ENCODE measurements around the gene TCP1. TPM values are rescaled to one million over a fixed set of nuclear protein-coding genes. Genes with fewer than 3 reads are reported as not detected.

The TCP1 gene
- total and polyA plus RNA-seq, 2 of the 13 experiments (the other 11 are each of a cell fraction or from before 2014, with no cell fraction given) = 116 to 553 TPM

DNA sequence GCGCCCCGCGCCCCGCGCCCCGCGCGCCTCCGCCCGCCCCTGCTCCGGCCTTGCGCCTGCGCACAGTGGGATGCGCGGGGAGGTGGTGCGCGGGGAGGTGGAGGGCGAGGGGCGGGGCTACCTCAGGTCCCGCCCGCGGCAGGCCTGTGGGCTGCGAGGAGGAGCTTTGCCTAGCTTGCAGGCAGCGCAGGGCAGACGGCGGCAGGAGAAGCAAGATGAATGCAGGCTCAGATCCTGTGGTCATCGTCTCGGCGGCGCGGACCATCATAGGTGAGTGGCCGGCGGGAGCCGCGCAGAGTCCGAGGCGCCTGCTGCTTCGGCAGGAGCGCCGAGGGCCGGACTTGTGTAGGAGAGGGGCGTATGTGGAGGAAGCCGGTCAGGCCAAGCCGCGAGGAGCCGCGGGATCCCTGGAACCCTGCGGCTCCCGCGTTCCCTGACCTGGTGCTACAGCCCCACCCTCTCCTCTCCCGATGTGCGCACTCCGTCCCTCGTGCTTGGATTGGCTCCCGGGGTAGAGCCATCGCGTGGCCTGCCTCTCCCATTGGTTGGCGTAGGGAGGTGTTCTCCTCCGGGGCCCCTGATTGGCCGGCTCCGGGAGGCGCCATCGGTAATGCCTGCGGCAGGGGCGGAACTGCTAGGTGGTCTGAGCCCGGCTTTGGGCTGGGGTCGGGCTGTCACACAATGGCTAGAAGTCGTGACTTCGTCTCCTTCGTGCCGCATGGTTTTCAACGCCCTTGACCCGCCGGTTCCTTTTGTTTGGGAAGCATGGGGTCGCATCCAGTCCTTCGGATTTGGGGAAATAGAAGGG lies 27.3 kb downstream of the TCP1 start, which contains the start of gene ACAT2 (continued):
- TF ChIP-seq, protein P1, sequence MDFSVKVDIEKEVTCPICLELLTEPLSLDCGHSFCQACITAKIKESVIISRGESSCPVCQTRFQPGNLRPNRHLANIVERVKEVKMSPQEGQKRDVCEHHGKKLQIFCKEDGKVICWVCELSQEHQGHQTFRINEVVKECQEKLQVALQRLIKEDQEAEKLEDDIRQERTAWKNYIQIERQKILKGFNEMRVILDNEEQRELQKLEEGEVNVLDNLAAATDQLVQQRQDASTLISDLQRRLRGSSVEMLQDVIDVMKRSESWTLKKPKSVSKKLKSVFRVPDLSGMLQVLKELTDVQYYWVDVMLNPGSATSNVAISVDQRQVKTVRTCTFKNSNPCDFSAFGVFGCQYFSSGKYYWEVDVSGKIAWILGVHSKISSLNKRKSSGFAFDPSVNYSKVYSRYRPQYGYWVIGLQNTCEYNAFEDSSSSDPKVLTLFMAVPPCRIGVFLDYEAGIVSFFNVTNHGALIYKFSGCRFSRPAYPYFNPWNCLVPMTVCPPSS (IDR thresholded peaks at IDR 0.05) = no peak
- TF ChIP-seq TBX2 (CRISPR knock-in tag; IDR thresholded peaks at IDR 0.05; ENCODE audit: borderline replicate concordance) (peak; percentile 86), SIX4 (CRISPR knock-in tag; IDR thresholded peaks at IDR 0.05) (no peak), REXO4 (CRISPR knock-in tag; IDR thresholded peaks at IDR 0.05; ENCODE audit: borderline replicate concordance) (no peak), SSRP1 (CRISPR knock-in tag; IDR thresholded peaks at IDR 0.05) (peak; percentile 94), HNF4G (IDR thresholded peaks at IDR 0.05; ENCODE audit: borderline replicate concordance, low read depth, low read length) (peak; percentile 27; the same call in 1 of the 2 replicates), HNF4G (CRISPR knock-in tag; IDR thresholded peaks at IDR 0.05; ENCODE audit: borderline replicate concordance, low read depth) (peak; percentile 63; the same call in 1 of the 2 replicates), ZNF790 (CRISPR knock-in tag; IDR thresholded peaks at IDR 0.05; ENCODE audit: borderline replicate concordance) (peak; percentile 95; the same call in 1 of the 2 replicates), ZEB1 (IDR thresholded peaks at IDR 0.05; ENCODE audit: insufficient replicate concordance, low read depth) (peak; percentile 77), JUNB (CRISPR knock-in tag; IDR thresholded peaks at IDR 0.05; ENCODE audit: borderline replicate concordance) (no peak), MIER2 (CRISPR knock-in tag; IDR thresholded peaks at IDR 0.05) (no peak)
- TF ChIP-seq, protein P2, sequence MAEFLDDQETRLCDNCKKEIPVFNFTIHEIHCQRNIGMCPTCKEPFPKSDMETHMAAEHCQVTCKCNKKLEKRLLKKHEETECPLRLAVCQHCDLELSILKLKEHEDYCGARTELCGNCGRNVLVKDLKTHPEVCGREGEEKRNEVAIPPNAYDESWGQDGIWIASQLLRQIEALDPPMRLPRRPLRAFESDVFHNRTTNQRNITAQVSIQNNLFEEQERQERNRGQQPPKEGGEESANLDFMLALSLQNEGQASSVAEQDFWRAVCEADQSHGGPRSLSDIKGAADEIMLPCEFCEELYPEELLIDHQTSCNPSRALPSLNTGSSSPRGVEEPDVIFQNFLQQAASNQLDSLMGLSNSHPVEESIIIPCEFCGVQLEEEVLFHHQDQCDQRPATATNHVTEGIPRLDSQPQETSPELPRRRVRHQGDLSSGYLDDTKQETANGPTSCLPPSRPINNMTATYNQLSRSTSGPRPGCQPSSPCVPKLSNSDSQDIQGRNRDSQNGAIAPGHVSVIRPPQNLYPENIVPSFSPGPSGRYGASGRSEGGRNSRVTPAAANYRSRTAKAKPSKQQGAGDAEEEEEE (CRISPR knock-in tag; IDR thresholded peaks at IDR 0.05; ENCODE audit: borderline replicate concordance) = no peak; the same call in 1 of the 2 replicates
- TF ChIP-seq, protein P3, sequence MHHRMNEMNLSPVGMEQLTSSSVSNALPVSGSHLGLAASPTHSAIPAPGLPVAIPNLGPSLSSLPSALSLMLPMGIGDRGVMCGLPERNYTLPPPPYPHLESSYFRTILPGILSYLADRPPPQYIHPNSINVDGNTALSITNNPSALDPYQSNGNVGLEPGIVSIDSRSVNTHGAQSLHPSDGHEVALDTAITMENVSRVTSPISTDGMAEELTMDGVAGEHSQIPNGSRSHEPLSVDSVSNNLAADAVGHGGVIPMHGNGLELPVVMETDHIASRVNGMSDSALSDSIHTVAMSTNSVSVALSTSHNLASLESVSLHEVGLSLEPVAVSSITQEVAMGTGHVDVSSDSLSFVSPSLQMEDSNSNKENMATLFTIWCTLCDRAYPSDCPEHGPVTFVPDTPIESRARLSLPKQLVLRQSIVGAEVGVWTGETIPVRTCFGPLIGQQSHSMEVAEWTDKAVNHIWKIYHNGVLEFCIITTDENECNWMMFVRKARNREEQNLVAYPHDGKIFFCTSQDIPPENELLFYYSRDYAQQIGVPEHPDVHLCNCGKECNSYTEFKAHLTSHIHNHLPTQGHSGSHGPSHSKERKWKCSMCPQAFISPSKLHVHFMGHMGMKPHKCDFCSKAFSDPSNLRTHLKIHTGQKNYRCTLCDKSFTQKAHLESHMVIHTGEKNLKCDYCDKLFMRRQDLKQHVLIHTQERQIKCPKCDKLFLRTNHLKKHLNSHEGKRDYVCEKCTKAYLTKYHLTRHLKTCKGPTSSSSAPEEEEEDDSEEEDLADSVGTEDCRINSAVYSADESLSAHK (CRISPR knock-in tag; IDR thresholded peaks at IDR 0.05; ENCODE audit: borderline replicate concordance) = no peak
- TF ChIP-seq, protein P4, sequence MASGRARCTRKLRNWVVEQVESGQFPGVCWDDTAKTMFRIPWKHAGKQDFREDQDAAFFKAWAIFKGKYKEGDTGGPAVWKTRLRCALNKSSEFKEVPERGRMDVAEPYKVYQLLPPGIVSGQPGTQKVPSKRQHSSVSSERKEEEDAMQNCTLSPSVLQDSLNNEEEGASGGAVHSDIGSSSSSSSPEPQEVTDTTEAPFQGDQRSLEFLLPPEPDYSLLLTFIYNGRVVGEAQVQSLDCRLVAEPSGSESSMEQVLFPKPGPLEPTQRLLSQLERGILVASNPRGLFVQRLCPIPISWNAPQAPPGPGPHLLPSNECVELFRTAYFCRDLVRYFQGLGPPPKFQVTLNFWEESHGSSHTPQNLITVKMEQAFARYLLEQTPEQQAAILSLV (CRISPR knock-in tag; IDR thresholded peaks at IDR 0.05; ENCODE audit: borderline replicate concordance) = peak; percentile 91
- TF ChIP-seq, protein P5, sequence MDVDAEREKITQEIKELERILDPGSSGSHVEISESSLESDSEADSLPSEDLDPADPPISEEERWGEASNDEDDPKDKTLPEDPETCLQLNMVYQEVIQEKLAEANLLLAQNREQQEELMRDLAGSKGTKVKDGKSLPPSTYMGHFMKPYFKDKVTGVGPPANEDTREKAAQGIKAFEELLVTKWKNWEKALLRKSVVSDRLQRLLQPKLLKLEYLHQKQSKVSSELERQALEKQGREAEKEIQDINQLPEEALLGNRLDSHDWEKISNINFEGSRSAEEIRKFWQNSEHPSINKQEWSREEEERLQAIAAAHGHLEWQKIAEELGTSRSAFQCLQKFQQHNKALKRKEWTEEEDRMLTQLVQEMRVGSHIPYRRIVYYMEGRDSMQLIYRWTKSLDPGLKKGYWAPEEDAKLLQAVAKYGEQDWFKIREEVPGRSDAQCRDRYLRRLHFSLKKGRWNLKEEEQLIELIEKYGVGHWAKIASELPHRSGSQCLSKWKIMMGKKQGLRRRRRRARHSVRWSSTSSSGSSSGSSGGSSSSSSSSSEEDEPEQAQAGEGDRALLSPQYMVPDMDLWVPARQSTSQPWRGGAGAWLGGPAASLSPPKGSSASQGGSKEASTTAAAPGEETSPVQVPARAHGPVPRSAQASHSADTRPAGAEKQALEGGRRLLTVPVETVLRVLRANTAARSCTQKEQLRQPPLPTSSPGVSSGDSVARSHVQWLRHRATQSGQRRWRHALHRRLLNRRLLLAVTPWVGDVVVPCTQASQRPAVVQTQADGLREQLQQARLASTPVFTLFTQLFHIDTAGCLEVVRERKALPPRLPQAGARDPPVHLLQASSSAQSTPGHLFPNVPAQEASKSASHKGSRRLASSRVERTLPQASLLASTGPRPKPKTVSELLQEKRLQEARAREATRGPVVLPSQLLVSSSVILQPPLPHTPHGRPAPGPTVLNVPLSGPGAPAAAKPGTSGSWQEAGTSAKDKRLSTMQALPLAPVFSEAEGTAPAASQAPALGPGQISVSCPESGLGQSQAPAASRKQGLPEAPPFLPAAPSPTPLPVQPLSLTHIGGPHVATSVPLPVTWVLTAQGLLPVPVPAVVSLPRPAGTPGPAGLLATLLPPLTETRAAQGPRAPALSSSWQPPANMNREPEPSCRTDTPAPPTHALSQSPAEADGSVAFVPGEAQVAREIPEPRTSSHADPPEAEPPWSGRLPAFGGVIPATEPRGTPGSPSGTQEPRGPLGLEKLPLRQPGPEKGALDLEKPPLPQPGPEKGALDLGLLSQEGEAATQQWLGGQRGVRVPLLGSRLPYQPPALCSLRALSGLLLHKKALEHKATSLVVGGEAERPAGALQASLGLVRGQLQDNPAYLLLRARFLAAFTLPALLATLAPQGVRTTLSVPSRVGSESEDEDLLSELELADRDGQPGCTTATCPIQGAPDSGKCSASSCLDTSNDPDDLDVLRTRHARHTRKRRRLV (CRISPR knock-in tag; IDR thresholded peaks at IDR 0.05) = peak; percentile 94

Data from HepG2 (cell line).